ENCODE results near the gene RNF11.
"Not testable (repeated sequence)": the region's sequence is repeated elsewhere in the genome, so short reads cannot be mapped to it uniquely, and the experiment has no call there.

The RNF11 gene

DNA sequence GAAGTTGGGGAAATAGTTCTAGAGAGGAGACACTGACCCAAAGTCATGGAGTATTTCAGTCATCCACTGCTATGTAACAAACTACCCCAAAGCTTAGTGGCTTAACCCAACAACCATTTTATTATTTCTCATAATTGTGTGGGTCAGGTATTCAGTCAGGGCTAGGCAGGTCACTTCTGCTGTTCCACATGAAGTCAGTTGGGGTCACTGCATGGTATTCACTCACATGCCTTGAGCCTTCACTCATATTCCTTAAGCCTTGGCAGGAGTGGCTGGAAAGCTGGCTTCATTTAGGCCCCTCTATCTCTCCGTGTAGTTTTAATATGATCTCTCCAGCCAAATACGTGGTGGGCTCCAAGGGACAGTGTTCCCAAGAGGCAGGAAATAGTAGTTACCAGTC is 17.5 kb upstream of the RNF11 start:
- no peaks in the 10 kb centered on the region for H3K36me3 ChIP-seq (ENCODE audit: insufficient read depth, low read length)

GRCh38 chr1:51219022-51219421 is 17.1 kb upstream of the RNF11 start:
- H3K4me1 ChIP-seq (ENCODE audit: insufficient read depth, low read length): no peaks in the 10 kb centered on the region
- no peak overlapping the region for H3K9ac ChIP-seq (ENCODE audit: low read depth, low read length)
- no peaks in the 10 kb centered on the region for H3K36me3 ChIP-seq (ENCODE audit: insufficient read depth, low read length)

More for the DNA sequence above, 17.5 kb upstream of the RNF11 start:
- H3K9me3 ChIP-seq (ENCODE audit: control insufficient read depth, insufficient read depth, low read length): no peaks in the 10 kb centered on the region
- H3K4me1 ChIP-seq (ENCODE audit: insufficient read depth, low read length): no peaks in the 10 kb centered on the region
- no peak overlapping the region for H3K9ac ChIP-seq (ENCODE audit: low read depth, low read length)

DNA sequence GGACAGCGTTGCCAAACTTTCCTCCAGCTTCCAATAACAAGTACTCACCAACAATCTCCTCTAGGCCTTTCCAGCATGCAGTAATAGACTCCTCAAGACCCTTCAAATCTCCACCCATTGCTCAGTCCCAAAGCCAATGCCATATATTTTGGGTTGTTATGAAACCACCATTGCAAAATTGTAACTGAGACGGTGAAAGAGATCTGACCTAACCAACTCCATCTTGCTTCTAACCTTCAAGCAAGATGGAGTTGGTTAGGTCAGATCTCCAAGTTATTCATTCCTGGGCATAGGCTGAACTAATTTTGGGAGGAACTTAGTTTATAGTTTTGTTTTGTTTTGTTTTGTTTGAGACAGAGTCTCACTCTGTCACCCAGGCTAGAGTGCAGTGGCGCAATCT is 14.5 kb upstream of the RNF11 start:
- H3K9ac ChIP-seq (ENCODE audit: low read depth, low read length); H3K36me3 ChIP-seq (ENCODE audit: insufficient read depth, low read length); H3K4me1 ChIP-seq (ENCODE audit: insufficient read depth, low read length); H3K9me3 ChIP-seq (ENCODE audit: control insufficient read depth, insufficient read depth, low read length): not testable (repeated sequence)

More at GRCh38 chr1:51219022-51219421, 17.1 kb upstream of the RNF11 start:
- H3K9me3 ChIP-seq (ENCODE audit: control insufficient read depth, insufficient read depth, low read length): no peaks in the 10 kb centered on the region

- H3K9ac ChIP-seq (ENCODE audit: low read depth, low read length): no peak overlapping the region
- no peaks in the 10 kb centered on the region for H3K4me1 ChIP-seq (ENCODE audit: insufficient read depth, low read length)
- no peaks in the 10 kb centered on the region for H3K36me3 ChIP-seq (ENCODE audit: insufficient read depth, low read length)
- H3K9me3 ChIP-seq (ENCODE audit: control insufficient read depth, insufficient read depth, low read length): no peaks in the 10 kb centered on the region
Measured at GRCh38 chr1:51222136-51222787, 13.8 kb upstream of the RNF11 start.

DNA sequence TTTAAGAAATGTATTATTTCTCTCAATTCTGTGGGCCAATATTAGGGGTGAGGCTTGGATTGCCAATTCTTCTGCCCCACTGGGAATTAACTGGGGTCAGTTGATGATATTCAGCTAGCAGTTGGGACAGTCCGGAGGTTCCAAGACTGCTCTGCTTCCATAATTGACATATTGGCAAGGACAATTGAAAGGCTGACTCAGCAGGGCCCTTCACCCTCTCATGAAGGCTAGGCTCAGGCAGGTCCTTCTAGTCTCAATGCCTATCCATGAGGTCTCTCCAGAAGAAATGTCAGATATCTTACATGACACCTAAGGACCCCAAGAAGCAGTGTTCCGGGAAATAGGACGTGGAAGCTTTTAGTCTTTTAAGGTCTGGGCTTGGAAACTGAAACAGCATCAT is 13.3 kb upstream of the RNF11 start:
- Histone ChIP-seq H3K9me3 (ENCODE audit: control insufficient read depth, insufficient read depth, low read length) (no peaks in the 10 kb centered on the region), H3K36me3 (ENCODE audit: insufficient read depth, low read length) (no peaks in the 10 kb centered on the region), H3K4me1 (ENCODE audit: insufficient read depth, low read length) (no peaks in the 10 kb centered on the region), H3K9ac (ENCODE audit: low read depth, low read length) (no peak overlapping the region)

- Histone ChIP-seq H3K36me3 (ENCODE audit: insufficient read depth, low read length) (no peaks in the 10 kb centered on the region), H3K4me1 (ENCODE audit: insufficient read depth, low read length) (no peaks in the 10 kb centered on the region), H3K9me3 (ENCODE audit: control insufficient read depth, insufficient read depth, low read length) (no peaks in the 10 kb centered on the region), H3K9ac (ENCODE audit: low read depth, low read length) (no peak overlapping the region)
Measured at GRCh38 chr1:51224255-51224654, 11.8 kb upstream of the RNF11 start.

- not testable (repeated sequence) for H3K4me1 ChIP-seq (ENCODE audit: insufficient read depth, low read length); H3K9ac ChIP-seq (ENCODE audit: low read depth, low read length); H3K9me3 ChIP-seq (ENCODE audit: control insufficient read depth, insufficient read depth, low read length); H3K36me3 ChIP-seq (ENCODE audit: insufficient read depth, low read length)
Measured at GRCh38 chr1:51227231-51227960, 8.7 kb upstream of the RNF11 start.

DNA sequence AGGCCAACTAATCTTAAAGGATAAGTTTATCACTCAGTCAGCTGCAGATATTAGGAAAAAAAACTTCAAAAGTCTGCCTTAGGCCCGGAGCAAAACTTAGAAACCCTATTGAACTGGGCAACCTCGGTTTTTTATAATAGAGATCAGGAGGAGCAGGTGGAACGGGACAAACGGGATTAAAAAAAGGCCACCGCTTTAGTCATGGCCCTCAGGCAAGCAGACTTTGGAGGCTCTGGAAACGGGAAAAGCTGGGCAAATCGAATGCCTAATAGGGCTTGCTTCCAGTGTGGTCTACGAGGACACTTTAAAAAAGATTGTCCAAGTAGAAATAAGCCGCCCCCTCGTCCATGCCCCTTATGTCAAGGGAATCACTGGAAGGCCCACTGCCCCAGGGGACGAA is 7.6 kb upstream of the RNF11 start:
- H3K36me3 ChIP-seq (ENCODE audit: insufficient read depth, low read length); H3K9ac ChIP-seq (ENCODE audit: low read depth, low read length); H3K9me3 ChIP-seq (ENCODE audit: control insufficient read depth, insufficient read depth, low read length); H3K4me1 ChIP-seq (ENCODE audit: insufficient read depth, low read length): not testable (repeated sequence)

DNA sequence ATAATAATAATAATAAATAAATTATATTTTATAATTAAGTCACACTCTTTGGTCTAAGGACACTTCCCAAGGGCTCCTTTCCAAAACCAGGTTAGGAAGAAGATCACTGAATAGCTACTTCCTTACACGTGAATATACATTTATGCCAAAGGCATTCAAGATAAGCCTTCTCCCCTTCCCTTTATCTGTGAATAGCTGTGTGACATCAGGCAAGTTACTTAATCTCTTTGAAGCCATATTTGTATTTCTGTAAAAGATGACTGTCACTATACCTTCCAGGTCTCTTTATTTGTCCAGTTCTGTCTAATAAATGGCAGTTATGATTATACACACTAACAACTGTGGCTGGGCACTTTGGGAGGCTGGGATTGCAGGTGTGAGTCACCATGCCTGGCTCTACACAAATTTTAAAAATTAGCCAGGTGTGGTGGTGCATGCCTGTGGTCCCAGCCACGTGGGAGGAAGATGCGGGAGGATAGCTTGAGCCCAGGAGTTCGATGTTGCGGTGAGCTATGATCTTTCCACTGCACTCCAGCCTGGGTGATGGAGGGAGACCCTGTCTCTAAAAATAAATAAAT is 5.5 kb upstream of the RNF11 start:
- Histone ChIP-seq H3K4me1 (ENCODE audit: insufficient read depth, low read length) (peaks cover 8% of the 10 kb centered on the region), H3K9ac (ENCODE audit: low read depth, low read length) (no peak overlapping the region)

DNA sequence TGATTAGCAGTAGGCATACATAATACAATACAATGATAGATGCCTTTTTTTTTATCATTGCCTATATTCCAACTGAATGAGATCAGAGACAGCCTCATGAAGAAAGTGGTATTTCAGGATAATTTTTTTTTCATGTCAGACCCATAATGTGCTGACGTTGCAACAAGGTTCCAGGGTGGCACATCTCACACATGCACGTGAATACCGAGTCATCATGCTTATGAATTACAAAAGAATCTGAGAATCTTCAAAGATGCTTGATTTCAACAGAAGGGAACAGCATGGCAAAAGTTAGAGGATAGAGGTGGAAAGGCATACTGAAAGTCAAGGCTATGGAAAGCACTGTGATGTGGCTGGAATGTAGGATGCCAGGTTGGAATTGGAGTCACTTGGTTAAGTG is 5.0 kb upstream of the RNF11 start:
- Histone ChIP-seq H3K4me1 (ENCODE audit: insufficient read depth, low read length) (peaks cover 10% of the 10 kb centered on the region), H3K9ac (ENCODE audit: low read depth, low read length) (no peak overlapping the region), H3K9me3 (ENCODE audit: control insufficient read depth, insufficient read depth, low read length) (no peaks in the 10 kb centered on the region), H3K36me3 (ENCODE audit: insufficient read depth, low read length) (no peaks in the 10 kb centered on the region)

More for the DNA sequence above, 5.5 kb upstream of the RNF11 start:
- Histone ChIP-seq H3K9me3 (ENCODE audit: control insufficient read depth, insufficient read depth, low read length) (no peaks in the 10 kb centered on the region), H3K36me3 (ENCODE audit: insufficient read depth, low read length) (no peaks in the 10 kb centered on the region)

DNA sequence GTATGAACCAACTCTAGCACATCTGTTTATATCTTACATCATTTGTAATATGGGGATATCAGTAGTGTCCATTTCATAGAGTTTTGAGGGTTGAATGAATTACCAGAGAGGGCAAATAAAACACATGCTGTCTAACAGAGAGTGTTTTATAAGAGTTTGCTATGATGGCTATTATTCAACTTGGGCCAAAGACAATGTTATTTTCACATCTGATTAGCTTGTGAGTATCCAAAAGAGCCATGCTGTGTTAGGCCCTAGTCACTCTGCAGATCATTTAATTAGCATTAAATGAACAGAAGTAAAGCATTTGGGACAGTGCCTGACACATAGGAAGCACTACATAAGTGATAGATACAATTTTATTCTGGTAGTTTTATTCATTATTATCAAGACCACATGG is 4.2 kb upstream of the RNF11 start:
- H3K36me3 ChIP-seq (ENCODE audit: insufficient read depth, low read length): no peaks in the 10 kb centered on the region
- no peaks in the 10 kb centered on the region for H3K9me3 ChIP-seq (ENCODE audit: control insufficient read depth, insufficient read depth, low read length)
- H3K9ac ChIP-seq (ENCODE audit: low read depth, low read length): no peak overlapping the region
- H3K4me1 ChIP-seq (ENCODE audit: insufficient read depth, low read length): peaks cover 10% of the 10 kb centered on the region

- not testable (repeated sequence) for H3K9ac ChIP-seq (ENCODE audit: low read depth, low read length); H3K9me3 ChIP-seq (ENCODE audit: control insufficient read depth, insufficient read depth, low read length); H3K36me3 ChIP-seq (ENCODE audit: insufficient read depth, low read length)
- peaks cover 17% of the 10 kb centered on the region for H3K4me1 ChIP-seq (ENCODE audit: insufficient read depth, low read length)
Measured at GRCh38 chr1:51234236-51234635, 1.8 kb upstream of the RNF11 start.

DNA sequence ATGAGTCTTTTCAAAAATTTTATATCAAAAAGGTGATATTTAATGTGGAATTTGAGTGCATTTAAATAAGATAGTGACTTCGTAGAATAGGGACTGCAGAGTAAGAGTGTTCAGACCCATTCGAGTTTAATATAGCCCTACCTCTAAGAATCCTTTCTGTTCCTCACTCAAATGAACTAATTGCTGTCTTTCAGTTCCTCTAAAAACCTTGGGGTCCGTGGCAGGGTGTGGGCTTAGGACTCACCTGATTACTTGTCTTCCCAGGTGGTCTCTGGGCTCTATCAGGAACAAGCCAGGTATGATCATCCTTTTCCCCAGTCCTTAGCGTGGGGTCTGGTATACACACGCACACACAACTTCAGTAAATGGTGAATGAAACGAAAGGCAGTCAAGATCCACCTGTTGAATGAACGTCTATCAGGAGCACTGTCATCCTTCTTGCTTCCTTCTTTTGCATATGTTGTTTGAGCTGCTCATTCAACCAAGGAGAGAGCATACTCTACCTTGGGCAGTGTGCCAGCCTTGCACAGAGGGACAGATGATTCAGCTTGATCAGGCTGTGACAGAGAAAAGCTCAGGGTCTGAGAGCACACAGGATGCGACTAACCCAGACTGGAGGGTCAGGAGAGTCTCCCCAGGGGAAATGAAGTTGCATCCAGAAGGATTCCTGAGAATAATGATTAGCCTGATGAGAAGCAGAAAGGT is 1.2 kb upstream of the RNF11 start:
- peaks cover 17% of the 10 kb centered on the region for H3K4me1 ChIP-seq (ENCODE audit: insufficient read depth, low read length)
- no peaks in the 10 kb centered on the region for H3K9me3 ChIP-seq (ENCODE audit: control insufficient read depth, insufficient read depth, low read length)
- H3K9ac ChIP-seq (ENCODE audit: low read depth, low read length): peak overlapping the region; percentile 100
- no peaks in the 10 kb centered on the region for H3K36me3 ChIP-seq (ENCODE audit: insufficient read depth, low read length)

DNA sequence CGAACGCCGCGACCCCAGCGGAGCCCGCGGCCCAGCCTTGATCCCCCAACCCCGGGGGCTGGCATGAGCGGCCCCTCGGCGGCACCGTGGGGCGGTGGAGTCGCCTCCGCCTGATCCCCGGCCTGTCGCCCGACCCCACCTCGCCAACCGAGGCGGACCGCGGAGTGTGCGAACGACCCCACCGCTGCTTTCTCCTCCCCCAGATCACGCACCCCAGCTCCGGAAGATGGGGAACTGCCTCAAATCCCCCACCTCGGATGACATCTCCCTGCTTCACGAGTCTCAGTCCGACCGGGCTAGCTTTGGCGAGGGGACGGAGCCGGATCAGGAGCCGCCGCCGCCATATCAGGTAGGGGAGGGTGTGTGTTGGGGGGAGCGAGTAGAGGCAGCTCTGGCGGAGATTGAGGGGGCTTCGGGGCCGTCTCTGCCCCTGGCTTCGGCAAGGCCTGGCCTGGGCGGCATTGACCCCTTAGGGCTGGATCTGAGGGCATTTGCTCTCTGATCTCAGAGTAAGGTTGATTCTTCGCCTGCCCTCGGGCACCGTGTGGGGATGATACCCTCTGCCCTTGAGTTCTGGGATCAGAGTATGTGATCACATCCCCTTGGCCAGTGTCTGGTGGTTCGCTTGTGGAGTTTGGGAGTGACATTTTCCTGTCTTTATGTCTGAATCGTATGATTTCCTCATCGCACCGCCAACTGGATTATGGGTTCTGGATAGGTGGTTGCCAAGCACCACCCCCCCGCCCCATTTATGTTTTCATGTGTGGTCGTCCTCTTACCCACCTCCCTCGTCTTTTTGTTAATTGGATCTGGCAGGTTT is 668 bp downstream of the RNF11 start:
- peak overlapping the region; percentile 100 for H3K9ac ChIP-seq (ENCODE audit: low read depth, low read length)
- no peaks in the 10 kb centered on the region for H3K36me3 ChIP-seq (ENCODE audit: insufficient read depth, low read length)
- no peaks in the 10 kb centered on the region for H3K9me3 ChIP-seq (ENCODE audit: control insufficient read depth, insufficient read depth, low read length)
- H3K4me1 ChIP-seq (ENCODE audit: insufficient read depth, low read length): peaks cover 28% of the 10 kb centered on the region

Measured in ES-I3 (cell line).